Psoas muscle (tissue), 8 donors: ENCODE data around the gene GCFC2. TPM values are rescaled to one million over a fixed set of nuclear protein-coding genes. Genes with fewer than 3 reads are reported as not detected.
"Not testable (repeated sequence)": the region's sequence is repeated elsewhere in the genome, so short reads cannot be mapped to it uniquely, and the experiment has no call there.

ENCODE experiments used
- ATAC-seq, 4 donors: fragments of 200-7000 bp; cut with Tn5 transposase; one replicate each; pipeline ENCODE4 v1.9.1; 2020; ENCODE audit warnings: moderate library complexity in 3 of 4, mild to moderate bottlenecking in 2 of 4
- DNase-seq, 2 donors: peaks; one replicate each; pipeline ENCODE4 v3.0.0-alpha.2; 2020
- H3K27ac ChIP-seq: fragments of 200-600 bp; one replicate; pipeline ENCODE4 v1.8.0; 2022
- H3K27me3 ChIP-seq, 3 donors: fragments of 200-600 bp in 1 of 3; one replicate each; pipeline versions ENCODE4 v1.6.1 to v1.8.0; 2013 to 2022; ENCODE audit warnings: low read length in 2 of 3, mild to moderate bottlenecking in 2 of 3, moderate library complexity in 1 of 3; ENCODE audit not compliant: insufficient read depth in 3 of 3
- H3K36me3 ChIP-seq, 2 donors: fragments of 200-600 bp in 1 of 2; one replicate each; pipeline versions ENCODE4 v1.6.1 to v1.8.0; 2013 to 2022; ENCODE audit warnings: low read depth in 1 of 2, mild to moderate bottlenecking in 1 of 2, moderate library complexity in 1 of 2; ENCODE audit not compliant: insufficient read depth in 1 of 2
- H3K4me1 ChIP-seq: fragments of 200-600 bp; one replicate; pipeline ENCODE4 v1.8.0; 2022
- H3K4me3 ChIP-seq: fragments of 200-600 bp; one replicate; pipeline ENCODE4 v1.8.0; 2022; ENCODE audit warnings: mild to moderate bottlenecking
- H3K9me3 ChIP-seq: fragments of 200-600 bp; one replicate; pipeline ENCODE4 v1.8.0; 2022
- CTCF ChIP-seq: fragments of 200-600 bp; IDR thresholded peaks from one replicate; pipeline ENCODE4 v1.8.0; 2022; ENCODE audit warnings: antibody characterized with exemption
- WGBS, 3 donors: extraction: QIAGEN DNeasy Blood & Tissue Kit; methylation state at CpG; one replicate each; pipeline versions ENCODE4 v1.1.6 to v1.1.7; 2013; 5-methylcytosine and 5-hydroxymethylcytosine counted together
- intact Hi-C, 2 donors: fragments of 100-400 bp; cut with DNase I; formaldehyde crosslinking; loops; one replicate each; pipeline versions ENCODE4 v1.11.0 to v1.14.2; 2022
- polyA plus RNA-seq, 3 donors: library from polyadenylated mRNA; stranded (reverse); fragments of 200-250 nt; gene quantifications; one replicate each; pipeline ENCODE4 v1.2.3, GENCODE V29; 2013
- total RNA-seq, 4 donors: library from RNA; stranded (reverse); fragmentation: NEBNext Ultra II Directional in 2 of 4; extraction: Animal tissue kit (Norgen Biotek cat#: 25700) in 2 of 4; gene quantifications; one replicate each; pipeline versions ENCODE4 v1.2.1 to v1.2.4, GENCODE V29; 2021 to 2023
- donor health status: healthy with polysubstance abuse.
- donor health status: DM: no; HTN: no; CAD: no; lungs with moderate emphysema.
- donor health status: Bipolar disorder and iron deficiency.
- donor health status: healthy.
- donor health status: DM: yes; HTN: yes; CAD: no.
- donor health status: DM: no; HTN: no; CAD: no.
- donor health status: DM: no; HTN: no; CAD: no.
- donor health status: DM: yes; HTN: yes; CAD: no.

Gene GCFC2
- total and polyA plus RNA-seq, 7 donors: 13.2 to 31.5 (median 20.2) TPM

- TF ChIP-seq CTCF: no peak
- no peak overlapping the region for H3K27ac ChIP-seq
- 72 to 91% (median 85%) methylated on average over 1 of the region's 1 CpG for WGBS, 3 donors
- no peaks in the 10 kb centered on the region for H3K9me3 ChIP-seq
- H3K36me3 ChIP-seq: no peaks in the 10 kb centered on the region
- no peaks in the 10 kb centered on the region for H3K4me1 ChIP-seq
- intact Hi-C loops: no loop called here
- no peak for DNase-seq
- no peak overlapping the region for H3K4me3 ChIP-seq
- no peaks in the 10 kb centered on the region for H3K27me3 ChIP-seq
- ATAC-seq: no peak
These were observed 9.8 kb upstream of the GCFC2 start for GRCh38 chr2:75720525-75720924.

GRCh38 chr2:75719616-75720015 lies 8.9 kb upstream of the GCFC2 start:
- DNase-seq (no peak), ATAC-seq (no peak)
- H3K9me3 ChIP-seq: no peaks in the 10 kb centered on the region
- no peak overlapping the region for H3K4me3 ChIP-seq
- WGBS, 3 donors: 89 to 98% (median 94%) methylated on average over 1 of the region's 1 CpG
- H3K36me3 ChIP-seq: no peaks in the 10 kb centered on the region
- TF ChIP-seq CTCF: no peak
- intact Hi-C loops: loop anchor here in 1 of 2 donors (10.0 kb wide), 1 partner anchor 765 kb away; the partner anchor contains the start of gene POLE4
- no peaks in the 10 kb centered on the region for H3K4me1 ChIP-seq
- H3K27ac ChIP-seq: no peak overlapping the region
- H3K27me3 ChIP-seq: no peaks in the 10 kb centered on the region

GRCh38 chr2:75716406-75716805 lies 5.7 kb upstream of the GCFC2 start:
- 23 to 34% (median 31%) methylated on average over 3 of the region's 3 CpGs for WGBS, 3 donors
- no peak for TF ChIP-seq CTCF
- ATAC-seq (no peak), DNase-seq (no peak)
- Histone ChIP-seq H3K27me3 (no peaks in the 10 kb centered on the region), H3K4me3 (no peak overlapping the region), H3K4me1 (no peaks in the 10 kb centered on the region), H3K9me3 (no peaks in the 10 kb centered on the region), H3K36me3 (no peaks in the 10 kb centered on the region), H3K27ac (no peak overlapping the region)
- intact Hi-C loops: loop anchor here in 1 of 2 donors (10.0 kb wide), 1 partner anchor 762 kb away; the partner anchor contains the start of gene POLE4

- not testable (repeated sequence) for H3K27ac ChIP-seq, H3K27me3 ChIP-seq, DNase-seq, H3K36me3 ChIP-seq, H3K4me3 ChIP-seq, ATAC-seq, H3K9me3 ChIP-seq
- intact Hi-C loops: loop anchor here in 1 of 2 donors (10.0 kb wide), 1 partner anchor 757 kb away; the partner anchor contains the start of gene POLE4
- peaks cover 10% of the 10 kb centered on the region for H3K4me1 ChIP-seq
- WGBS, 3 donors: 94 to 98% (median 97%) methylated on average over 28 to 31 of the region's 31 CpGs
These were observed 875 bp upstream of the GCFC2 start for GRCh38 chr2:75711590-75711989.

- DNase-seq: no peak
- ATAC-seq: no peak
- H3K27me3 ChIP-seq: no peaks in the 10 kb centered on the region
- no peak for TF ChIP-seq CTCF
- H3K9me3 ChIP-seq: no peaks in the 10 kb centered on the region
- peaks cover 19% of the 10 kb centered on the region for H3K4me1 ChIP-seq
- H3K4me3 ChIP-seq: peak overlapping the region; percentile 85
- H3K27ac ChIP-seq: peak overlapping the region; percentile 97
- H3K36me3 ChIP-seq: peaks cover 0 to 17% of the 10 kb centered on the region in 2 donors
- 0 to 1% (median 1%) methylated on average over 12 of the region's 12 CpGs for WGBS, 3 donors
- intact Hi-C loops: loop anchor here in 1 of 2 donors (10.0 kb wide), 1 partner anchor 755 kb away; the partner anchor contains the start of gene POLE4
These were observed 517 bp downstream of the GCFC2 start for GRCh38 chr2:75710220-75710576.
